Caco-2 (cell line): ENCODE results near the gene ADPRS. TPM values are rescaled to one million over a fixed set of nuclear protein-coding genes. Genes with fewer than 3 reads are reported as not detected.

ENCODE experiments used
- BruUV-seq: library from RNA; stranded (reverse); fragments of 400-500 nt; replicated peaks from 2 replicates; lab custom pipeline; 2021; lab: Mats Ljungman, UMichigan
- CTCF ChIA-PET: fragments of 300-600 bp; sonication (Branson Sonifier 250); formaldehyde crosslinking; loops from one replicate; lab custom pipeline; 2022; ENCODE audit warnings: antibody characterized with exemption; lab: Charles Lee
- POLR2A ChIA-PET: fragments of 300-600 bp; sonication (Branson Sonifier 250); formaldehyde crosslinking; loops from one replicate; lab custom pipeline; 2022; ENCODE audit warnings: antibody characterized with exemption; lab: Charles Lee
- DNase-seq, 2 experiments: peaks; one replicate each; pipeline versions ENCODE4 v3.0.0 to v3.0.0-alpha.2; 2020 to 2022
- H3K27me3 ChIP-seq: replicated peaks from 2 replicates; pipeline ENCODE4 v1.6.0; 2011; ENCODE audit warnings: low read length; ENCODE audit not compliant: control insufficient read depth, insufficient read depth
- H3K36me3 ChIP-seq: 2 replicates; pipeline ENCODE4 v1.5.1; 2011; ENCODE audit warnings: low read length; ENCODE audit not compliant: control insufficient read depth, insufficient read depth
- H3K4me1 ChIP-seq: fragments of 250-450 bp; sonication (Bioruptor Pico); 2 replicates; pipeline ENCODE4 v1.5.1; 2020; ENCODE audit warnings: mild to moderate bottlenecking
- H3K4me3 ChIP-seq: 2 replicates; pipeline ENCODE4 v1.5.1; 2011; ENCODE audit warnings: low read depth, mild to moderate bottlenecking, control low read depth, low read length
- H3K9me3 ChIP-seq: fragments of 250-450 bp; sonication (Bioruptor Pico); 2 replicates; pipeline ENCODE4 v1.5.1; 2020; ENCODE audit warnings: mild to moderate bottlenecking, moderate library complexity
- H3K27ac Mint-ChIP-seq: one replicate; pipeline ENCODE4 v1.8.0; 2022; ENCODE audit warnings: mixed read lengths; ENCODE audit not compliant: unreplicated experiment
- H3K27me3 Mint-ChIP-seq: one replicate; pipeline ENCODE4 v1.8.0; 2022; ENCODE audit warnings: mixed read lengths; ENCODE audit not compliant: insufficient read depth, unreplicated experiment
- H3K36me3 Mint-ChIP-seq: one replicate; pipeline ENCODE4 v1.8.0; 2022; ENCODE audit warnings: mild to moderate bottlenecking, mixed read lengths; ENCODE audit not compliant: insufficient read depth, unreplicated experiment
- H3K4me1 Mint-ChIP-seq: one replicate; pipeline ENCODE4 v1.8.0; 2022; ENCODE audit warnings: low read depth, mixed read lengths; ENCODE audit not compliant: unreplicated experiment
- H3K4me3 Mint-ChIP-seq: one replicate; pipeline ENCODE4 v1.8.0; 2022; ENCODE audit warnings: mild to moderate bottlenecking, moderate library complexity, mixed read lengths; ENCODE audit not compliant: unreplicated experiment
- H3K9me3 Mint-ChIP-seq: one replicate; pipeline ENCODE4 v1.8.0; 2022; ENCODE audit warnings: mixed read lengths; ENCODE audit not compliant: unreplicated experiment
- intact Hi-C: fragments of 100-400 bp; cut with micrococcal nuclease; formaldehyde crosslinking; loops from one replicate; pipeline ENCODE4 v1.10.0; 2022; ENCODE audit not compliant: unreplicated experiment
- total RNA-seq: library from RNA; stranded (reverse); gene quantifications from 2 replicates; pipeline ENCODE4 v1.2.3, GENCODE V29; 2022
- TF ChIP-seq, protein P1 (sequence below), 2 experiments: fragments of 200-600 bp in 1 of 2; IDR thresholded peaks; 1 replicate in 1 of 2; 2 replicates in 1 of 2; pipeline versions ENCODE4 v1.5.1 to v1.8.0; 2011 to 2022; ENCODE audit warnings: antibody characterized with exemption in 1 of 2, control low read depth in 1 of 2, inconsistent platforms in 1 of 2, low read depth in 1 of 2, low read length in 1 of 2, mild to moderate bottlenecking in 1 of 2, moderate library complexity in 1 of 2; ENCODE audit not compliant: insufficient read depth in 1 of 2, severe bottlenecking in 1 of 2, unreplicated experiment in 1 of 2

ADPRS gene
- total RNA-seq, 1 experiment from 2014 or later, result 19.3 TPM

GRCh38 chr1:36124404-36125128 lies 35.9 kb downstream of the ADPRS start:
- no TSS peak for BruUV-seq
- no peak overlapping the region for H3K27ac Mint-ChIP-seq
- no peaks in the 10 kb centered on the region for H3K4me1 Mint-ChIP-seq
- POLR2A ChIA-PET, result no interaction called here
- Histone ChIP-seq H3K4me1 (0 out of 2 replicates have a peak, but pooled peaks cover 3% of the 10 kb centered on the region), H3K27me3 (no peaks in the 10 kb centered on the region), H3K36me3 (no peaks in the 10 kb centered on the region), H3K9me3 (no peaks in the 10 kb centered on the region), H3K4me3 (no peak overlapping the region)
- CTCF ChIA-PET, result interaction anchor here (1.3 kb wide), 1 partner anchor 10 kb away, joined by 4 read pairs; no protein-coding TSS in a partner anchor
- no peaks in the 10 kb centered on the region for H3K36me3 Mint-ChIP-seq
- DNase-seq, result no peak
- intact Hi-C loops, result no loop called here
- peak overlapping the region; percentile 55 for H3K4me3 Mint-ChIP-seq
- TF ChIP-seq, protein P1, sequence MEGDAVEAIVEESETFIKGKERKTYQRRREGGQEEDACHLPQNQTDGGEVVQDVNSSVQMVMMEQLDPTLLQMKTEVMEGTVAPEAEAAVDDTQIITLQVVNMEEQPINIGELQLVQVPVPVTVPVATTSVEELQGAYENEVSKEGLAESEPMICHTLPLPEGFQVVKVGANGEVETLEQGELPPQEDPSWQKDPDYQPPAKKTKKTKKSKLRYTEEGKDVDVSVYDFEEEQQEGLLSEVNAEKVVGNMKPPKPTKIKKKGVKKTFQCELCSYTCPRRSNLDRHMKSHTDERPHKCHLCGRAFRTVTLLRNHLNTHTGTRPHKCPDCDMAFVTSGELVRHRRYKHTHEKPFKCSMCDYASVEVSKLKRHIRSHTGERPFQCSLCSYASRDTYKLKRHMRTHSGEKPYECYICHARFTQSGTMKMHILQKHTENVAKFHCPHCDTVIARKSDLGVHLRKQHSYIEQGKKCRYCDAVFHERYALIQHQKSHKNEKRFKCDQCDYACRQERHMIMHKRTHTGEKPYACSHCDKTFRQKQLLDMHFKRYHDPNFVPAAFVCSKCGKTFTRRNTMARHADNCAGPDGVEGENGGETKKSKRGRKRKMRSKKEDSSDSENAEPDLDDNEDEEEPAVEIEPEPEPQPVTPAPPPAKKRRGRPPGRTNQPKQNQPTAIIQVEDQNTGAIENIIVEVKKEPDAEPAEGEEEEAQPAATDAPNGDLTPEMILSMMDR (IDR thresholded peaks at IDR 0.05; ENCODE audit: insufficient read depth in 1 of 2, low read depth in 1 of 2, low read length in 1 of 2, severe bottlenecking in 1 of 2, unreplicated experiment in 1 of 2), result no peak
- H3K27me3 Mint-ChIP-seq, result peaks cover 3% of the 10 kb centered on the region
- H3K9me3 Mint-ChIP-seq, result no peaks in the 10 kb centered on the region

- Mint-ChIP-seq H3K4me3 (peak within 1 kb of the TSS; percentile 55), H3K27ac (no peak within 1 kb of the TSS), H3K9me3 (no peaks in the 10 kb centered on the region), H3K36me3 (no peaks in the 10 kb centered on the region), H3K27me3 (peaks cover 3% of the 10 kb centered on the region), H3K4me1 (no peaks in the 10 kb centered on the region)
- H3K9me3 ChIP-seq, result no peaks in the 10 kb centered on the region
- TF ChIP-seq, protein P1 (IDR thresholded peaks at IDR 0.05; ENCODE audit: insufficient read depth in 1 of 2, low read depth in 1 of 2, low read length in 1 of 2, severe bottlenecking in 1 of 2, unreplicated experiment in 1 of 2), result no peak
- DNase-seq, result no peak
- ChIA-PET POLR2A (no interaction called here), CTCF (no interaction called here)
- H3K4me1 ChIP-seq, result 0 out of 2 replicates have a peak, but pooled peaks cover 3% of the 10 kb centered on the region
- no peaks in the 10 kb centered on the region for H3K27me3 ChIP-seq
- no peaks in the 10 kb centered on the region for H3K36me3 ChIP-seq
- H3K4me3 ChIP-seq, result peak within 1 kb of the TSS; percentile 25
- intact Hi-C loops, result no loop called here
- no TSS peak for BruUV-seq
Observed at GRCh38 chr1:36125129-36125991, 36.7 kb downstream of the ADPRS start, which contains the start of gene COL8A2. Gene COL8A2, minus strand, starts transcription at chr1:36125222. Its CDS starts 24,980 bp downstream, at chr1:36100242.

DNA sequence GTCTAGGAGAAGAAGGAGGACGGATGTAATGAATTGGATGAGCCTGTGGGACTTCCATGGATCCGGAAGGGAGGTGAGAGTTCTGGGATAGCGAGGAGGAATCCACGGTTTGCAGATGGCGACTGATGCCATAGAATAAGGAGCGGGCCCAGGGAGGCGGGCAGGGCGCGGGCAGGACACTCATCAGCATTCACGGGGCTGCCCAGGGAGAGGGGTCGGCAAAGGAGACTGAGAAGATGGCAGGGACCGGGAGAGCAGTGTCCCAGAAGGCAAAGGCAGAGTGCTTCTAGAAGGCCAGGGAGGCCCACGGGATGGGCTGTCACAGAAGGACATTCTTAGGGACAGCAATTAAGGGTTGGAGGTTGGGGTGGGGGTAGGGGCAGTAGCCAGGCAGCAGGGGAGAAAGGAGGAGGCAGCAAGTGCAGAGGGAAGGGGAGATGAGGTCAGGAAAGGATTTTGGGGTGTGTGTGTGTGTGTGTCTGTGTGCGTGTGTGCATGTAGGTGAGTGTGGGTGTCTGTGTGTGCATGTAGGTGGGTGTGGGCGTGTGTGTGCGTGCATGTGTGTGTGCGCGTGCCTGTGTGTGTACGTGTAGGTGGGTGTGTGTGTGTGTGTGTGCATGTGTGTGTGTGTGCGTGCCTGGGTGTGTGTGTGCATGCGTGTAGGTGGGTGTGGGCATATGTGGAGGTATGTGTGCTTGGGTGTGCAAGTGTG lies 37.5 kb downstream of the ADPRS start:
- H3K9me3 ChIP-seq, result no peaks in the 10 kb centered on the region
- no peaks in the 10 kb centered on the region for H3K36me3 ChIP-seq
- 0 out of 2 replicates have a peak, but pooled peaks cover 3% of the 10 kb centered on the region for H3K4me1 ChIP-seq
- intact Hi-C loops, result no loop called here
- Mint-ChIP-seq H3K27ac (no peak overlapping the region), H3K9me3 (no peaks in the 10 kb centered on the region), H3K36me3 (no peaks in the 10 kb centered on the region), H3K4me3 (no peak overlapping the region), H3K4me1 (no peaks in the 10 kb centered on the region), H3K27me3 (peaks cover 3% of the 10 kb centered on the region)
- ChIA-PET POLR2A (no interaction called here), CTCF (no interaction called here)
- DNase-seq, result no peak
- TF ChIP-seq, protein P1 (IDR thresholded peaks at IDR 0.05; ENCODE audit: insufficient read depth in 1 of 2, low read depth in 1 of 2, low read length in 1 of 2, severe bottlenecking in 1 of 2, unreplicated experiment in 1 of 2), result no peak
- H3K4me3 ChIP-seq, result no peak overlapping the region
- no TSS peak for BruUV-seq
- no peaks in the 10 kb centered on the region for H3K27me3 ChIP-seq
